Osteoblast (primary cell): ENCODE data around the gene VSIG10L2. TPM values are rescaled to one million over a fixed set of nuclear protein-coding genes. Genes with fewer than 3 reads are reported as not detected.
A peak's percentile ranks its signal among the peaks of the same experiment; 100 is the strongest.
"Not testable (repeated sequence)": the region's sequence is repeated elsewhere in the genome, so short reads cannot be mapped to it uniquely, and the experiment has no call there.

Experiments used
- DNase-seq: peaks from one replicate; pipeline ENCODE4 v3.0.0; 2011; ENCODE audit warnings: low spot score, mixed read lengths; ENCODE audit not compliant: insufficient read length; ENCODE audit errors: missing footprints
- H2AFZ ChIP-seq: 2 replicates; pipeline ENCODE4 v1.6.0; 2011; ENCODE audit warnings: mild to moderate bottlenecking, low read length
- H3K27ac ChIP-seq: 2 replicates; pipeline ENCODE4 v1.5.1; 2011; ENCODE audit warnings: mild to moderate bottlenecking, low read depth, low read length, moderate library complexity
- H3K27me3 ChIP-seq: 2 replicates; pipeline ENCODE4 v1.6.0; 2012; ENCODE audit warnings: mild to moderate bottlenecking, control low read depth, inconsistent platforms, low read length, moderate library complexity; ENCODE audit not compliant: insufficient read depth
- H3K36me3 ChIP-seq: 2 replicates; pipeline ENCODE4 v1.5.1; 2011; ENCODE audit warnings: mild to moderate bottlenecking, low read length, control low read depth, moderate library complexity; ENCODE audit not compliant: insufficient read depth
- H3K4me1 ChIP-seq: 2 replicates; pipeline ENCODE4 v1.5.1; 2011; ENCODE audit warnings: mild to moderate bottlenecking, low read length, control low read depth, moderate library complexity; ENCODE audit not compliant: insufficient read depth
- H3K4me2 ChIP-seq: 2 replicates; pipeline ENCODE4 v1.6.0; 2011; ENCODE audit warnings: mild to moderate bottlenecking, low read length; ENCODE audit not compliant: insufficient read depth
- H3K4me3 ChIP-seq: fragments of 200-600 bp; sonication (generic); 3 replicates; pipeline ENCODE4 v1.5.1; 2012; ENCODE audit warnings: mild to moderate bottlenecking, low read length, inconsistent platforms; ENCODE audit not compliant: insufficient read depth
- H3K79me2 ChIP-seq: 2 replicates; pipeline ENCODE4 v1.6.0; 2012; ENCODE audit warnings: mild to moderate bottlenecking, low read length, control low read depth, inconsistent platforms; ENCODE audit not compliant: insufficient read depth
- H3K9me3 ChIP-seq: 2 replicates; pipeline ENCODE4 v1.5.1; 2011; ENCODE audit warnings: low read depth, low read length, control low read depth
- H4K20me1 ChIP-seq: 2 replicates; pipeline ENCODE4 v1.6.0; 2012; ENCODE audit warnings: mild to moderate bottlenecking, low read length, control low read depth; ENCODE audit not compliant: insufficient read depth
- total RNA-seq: library from RNA; depleted of rRNA; stranded (reverse); fragments of >200 nt; gene quantifications from 2 replicates; pipeline ENCODE4 v1.2.3, GENCODE V29; 2012
- TF ChIP-seq, protein P1 (sequence below): IDR thresholded peaks from 2 replicates; pipeline ENCODE4 v1.5.1; 2011; ENCODE audit warnings: mild to moderate bottlenecking, low read depth, low read length, moderate library complexity; ENCODE audit errors: extremely low read depth

The VSIG10L2 gene
- total RNA-seq, 1 donor: not detected

DNA sequence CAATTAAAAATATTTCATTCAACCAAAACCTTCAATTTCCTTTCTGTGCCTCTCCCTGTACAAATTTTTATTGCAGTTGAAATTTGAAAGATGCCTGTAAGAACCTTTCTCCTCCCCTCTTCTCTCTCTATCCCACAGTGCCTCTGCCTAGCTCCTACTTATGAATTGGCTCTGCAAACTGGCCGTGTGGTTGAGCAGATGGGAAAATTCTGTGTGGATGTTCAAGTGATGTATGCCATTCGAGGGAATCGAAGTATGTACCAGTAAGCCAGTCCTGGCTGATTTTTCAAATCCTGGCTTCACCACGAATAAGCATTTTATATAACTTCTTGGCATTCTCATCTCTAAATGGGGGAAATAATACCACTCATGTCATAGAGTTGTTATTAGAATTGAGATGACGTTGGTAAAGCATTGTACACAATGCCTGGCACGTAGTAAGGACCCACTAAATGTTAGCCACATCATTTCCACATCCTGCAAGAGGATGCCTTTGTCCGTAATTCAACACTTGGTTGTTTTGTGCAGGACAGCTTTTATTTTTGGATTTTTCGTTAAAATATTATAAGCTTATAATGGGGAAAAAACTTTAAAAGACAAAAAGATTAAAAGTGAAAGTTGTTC lies 35.5 kb upstream of the VSIG10L2 start:
- Histone ChIP-seq H3K27ac (no peak overlapping the region), H3K4me2 (peak overlapping the region; percentile 16), H3K9me3 (no peaks in the 10 kb centered on the region), H3K27me3 (peaks cover 42% of the 10 kb centered on the region), H3K36me3 (no peaks in the 10 kb centered on the region), H4K20me1 (no peaks in the 10 kb centered on the region), H3K4me3 (no peak overlapping the region), H2AFZ (no peak overlapping the region), H3K4me1 (peaks cover 4% of the 10 kb centered on the region), H3K79me2 (no peaks in the 10 kb centered on the region)
- no peak for DNase-seq
- TF ChIP-seq, protein P1, sequence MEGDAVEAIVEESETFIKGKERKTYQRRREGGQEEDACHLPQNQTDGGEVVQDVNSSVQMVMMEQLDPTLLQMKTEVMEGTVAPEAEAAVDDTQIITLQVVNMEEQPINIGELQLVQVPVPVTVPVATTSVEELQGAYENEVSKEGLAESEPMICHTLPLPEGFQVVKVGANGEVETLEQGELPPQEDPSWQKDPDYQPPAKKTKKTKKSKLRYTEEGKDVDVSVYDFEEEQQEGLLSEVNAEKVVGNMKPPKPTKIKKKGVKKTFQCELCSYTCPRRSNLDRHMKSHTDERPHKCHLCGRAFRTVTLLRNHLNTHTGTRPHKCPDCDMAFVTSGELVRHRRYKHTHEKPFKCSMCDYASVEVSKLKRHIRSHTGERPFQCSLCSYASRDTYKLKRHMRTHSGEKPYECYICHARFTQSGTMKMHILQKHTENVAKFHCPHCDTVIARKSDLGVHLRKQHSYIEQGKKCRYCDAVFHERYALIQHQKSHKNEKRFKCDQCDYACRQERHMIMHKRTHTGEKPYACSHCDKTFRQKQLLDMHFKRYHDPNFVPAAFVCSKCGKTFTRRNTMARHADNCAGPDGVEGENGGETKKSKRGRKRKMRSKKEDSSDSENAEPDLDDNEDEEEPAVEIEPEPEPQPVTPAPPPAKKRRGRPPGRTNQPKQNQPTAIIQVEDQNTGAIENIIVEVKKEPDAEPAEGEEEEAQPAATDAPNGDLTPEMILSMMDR: no peak

DNA sequence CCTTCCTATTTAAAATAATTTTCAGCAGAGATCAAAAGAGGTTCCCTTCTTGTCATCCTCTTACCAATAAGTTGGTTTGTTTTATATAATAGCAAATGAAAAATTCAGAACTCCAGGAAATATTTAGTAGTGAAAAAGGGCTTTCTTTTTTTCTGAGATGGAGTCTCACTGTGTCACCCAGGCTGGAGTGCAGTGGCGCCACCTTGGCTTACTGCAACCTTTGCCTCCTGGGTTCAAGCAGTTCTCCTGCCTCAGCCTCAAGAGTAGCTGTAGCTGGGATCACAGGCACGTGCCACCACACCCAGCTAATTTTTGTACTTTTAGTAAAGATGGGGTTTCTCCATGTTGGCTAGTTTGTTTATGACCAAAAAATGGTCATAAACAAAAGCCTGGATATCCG lies 31.2 kb upstream of the VSIG10L2 start:
- H3K9me3 ChIP-seq, H3K79me2 ChIP-seq, H3K4me2 ChIP-seq, DNase-seq, H3K27ac ChIP-seq, H3K4me1 ChIP-seq, H2AFZ ChIP-seq, H3K4me3 ChIP-seq, H4K20me1 ChIP-seq, H3K36me3 ChIP-seq: not testable (repeated sequence)
- H3K27me3 ChIP-seq: peaks cover 60% of the 10 kb centered on the region

DNA sequence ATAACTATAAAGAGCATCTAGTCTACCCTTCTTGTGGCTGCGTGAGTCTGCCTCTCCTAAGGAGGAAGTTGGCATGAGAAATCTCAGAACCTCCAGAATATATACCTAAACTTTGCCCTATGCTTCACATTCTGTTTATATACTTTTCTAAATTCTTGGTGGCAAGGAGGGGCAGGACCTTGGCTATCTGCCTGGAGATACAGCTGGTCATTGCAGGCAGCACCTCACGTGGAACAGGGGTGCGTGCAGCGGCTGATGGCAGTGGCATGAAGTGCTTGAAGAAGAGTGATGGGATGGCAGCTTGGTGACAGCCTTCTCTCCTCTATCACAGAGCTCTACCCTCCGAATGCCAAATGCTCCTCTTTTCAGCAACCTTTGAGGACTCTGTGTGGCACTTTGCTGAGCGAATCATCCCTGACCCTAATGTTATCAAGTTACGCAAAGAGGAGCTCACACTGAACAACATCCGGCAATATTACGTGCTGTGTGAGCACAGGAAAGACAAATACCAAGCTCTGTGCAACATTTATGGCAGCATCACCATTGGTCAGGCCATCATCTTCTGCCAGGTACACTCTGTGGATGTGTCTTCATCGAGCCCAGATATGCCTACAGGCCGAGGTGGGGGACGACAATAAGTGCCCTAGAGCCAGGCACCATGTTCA lies 29.0 kb upstream of the VSIG10L2 start:
- H3K79me2 ChIP-seq: no peaks in the 10 kb centered on the region
- H3K4me3 ChIP-seq: no peak overlapping the region
- no peak overlapping the region for H3K4me2 ChIP-seq
- H4K20me1 ChIP-seq: no peaks in the 10 kb centered on the region
- H3K9me3 ChIP-seq: no peaks in the 10 kb centered on the region
- H3K36me3 ChIP-seq: no peaks in the 10 kb centered on the region
- H3K27me3 ChIP-seq: peaks cover 53% of the 10 kb centered on the region
- TF ChIP-seq, protein P1: no peak
- no peak overlapping the region for H3K27ac ChIP-seq
- H3K4me1 ChIP-seq: no peaks in the 10 kb centered on the region
- no peak for DNase-seq
- H2AFZ ChIP-seq: no peak overlapping the region

DNA sequence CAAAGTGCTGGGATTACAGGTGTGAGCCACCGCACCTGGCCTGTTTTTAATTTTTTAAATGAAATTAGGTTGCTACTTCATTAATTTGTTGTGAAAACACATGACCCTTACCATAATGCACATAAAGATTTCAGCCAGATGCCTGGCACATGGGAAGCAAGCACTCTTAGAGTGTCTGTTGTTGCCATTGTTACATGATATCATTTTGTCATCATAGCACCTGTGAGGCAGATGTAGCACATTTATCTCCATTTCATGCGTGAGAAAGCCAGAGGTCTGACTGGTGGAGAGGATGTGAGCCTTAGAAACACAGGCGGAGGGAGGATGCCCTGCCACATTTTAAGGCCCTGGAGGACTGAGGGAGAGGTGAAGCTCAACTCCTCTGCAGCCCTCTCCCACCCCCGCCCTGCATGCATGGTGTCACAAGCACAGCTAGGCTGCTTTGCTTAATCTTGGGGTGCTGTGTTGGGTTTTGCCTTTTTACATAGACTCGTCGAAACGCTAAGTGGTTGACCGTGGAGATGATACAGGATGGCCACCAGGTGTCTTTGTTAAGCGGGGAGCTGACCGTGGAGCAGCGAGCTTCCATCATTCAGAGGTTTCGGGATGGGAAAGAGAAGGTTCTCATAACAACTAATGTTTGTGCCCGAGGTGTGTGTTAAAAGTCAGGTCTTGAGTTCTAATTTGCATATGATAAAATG lies 27.6 kb upstream of the VSIG10L2 start:
- H2AFZ ChIP-seq: no peak overlapping the region
- no peaks in the 10 kb centered on the region for H3K9me3 ChIP-seq
- peaks cover 51% of the 10 kb centered on the region for H3K27me3 ChIP-seq
- no peaks in the 10 kb centered on the region for H4K20me1 ChIP-seq
- no peak overlapping the region for H3K4me3 ChIP-seq
- H3K27ac ChIP-seq: no peak overlapping the region
- H3K36me3 ChIP-seq: no peaks in the 10 kb centered on the region
- H3K4me2 ChIP-seq: no peak overlapping the region
- H3K4me1 ChIP-seq: no peaks in the 10 kb centered on the region
- no peak for DNase-seq
- TF ChIP-seq, protein P1: no peak
- H3K79me2 ChIP-seq: no peaks in the 10 kb centered on the region
